OCI-LY7 (cell line): ENCODE data around the gene SPAG9. TPM values are rescaled to one million over a fixed set of nuclear protein-coding genes. Genes with fewer than 3 reads are reported as not detected.

Experiments used
- BruUV-seq: library from RNA; stranded (reverse); fragments of 400-500 nt; replicated peaks from 2 replicates; lab custom pipeline; 2021; lab: Mats Ljungman, UMichigan
- CTCF ChIA-PET: fragments of 300-600 bp; sonication (Branson Sonifier 250); formaldehyde crosslinking; loops from one replicate; lab custom pipeline; 2022; ENCODE audit warnings: antibody characterized with exemption; ENCODE audit not compliant: unreplicated experiment; lab: Charles Lee
- POLR2A ChIA-PET: fragments of 300-600 bp; sonication (Branson Sonifier 250); formaldehyde crosslinking; loops from one replicate; lab custom pipeline; 2022; ENCODE audit warnings: antibody characterized with exemption; lab: Charles Lee
- DNase-seq: peaks from one replicate; pipeline ENCODE4 v3.0.0-alpha.2; 2015; ENCODE audit warnings: low spot score
- H2AFZ ChIP-seq: fragments of 200-600 bp; sonication (generic), shearing (Covaris generic); 2 replicates; pipeline ENCODE4 v1.6.1; 2014; ENCODE audit warnings: mild to moderate bottlenecking, antibody characterized with exemption, low read length, moderate library complexity
- H3K27ac ChIP-seq: fragments of 200-600 bp; sonication (generic); 2 replicates; pipeline ENCODE4 v1.5.1; 2014; ENCODE audit warnings: mixed run types, low read depth, mild to moderate bottlenecking, moderate library complexity, low read length, inconsistent platforms; ENCODE audit not compliant: poor library complexity, severe bottlenecking
- H3K36me3 ChIP-seq: fragments of 200-600 bp; sonication (generic); 2 replicates; pipeline ENCODE4 v1.6.1; 2014; ENCODE audit warnings: mild to moderate bottlenecking, antibody characterized with exemption, low read length, moderate library complexity, mixed read lengths; ENCODE audit not compliant: insufficient read depth
- H3K4me1 ChIP-seq: fragments of 200-600 bp; sonication (generic); 2 replicates; pipeline ENCODE4 v1.5.1; 2014; ENCODE audit warnings: mild to moderate bottlenecking, low read length; ENCODE audit not compliant: insufficient read depth, poor library complexity, severe bottlenecking
- H3K4me2 ChIP-seq: fragments of 200-600 bp; sonication (generic); 2 replicates; pipeline ENCODE4 v1.6.1; 2014; ENCODE audit warnings: mild to moderate bottlenecking, low read length
- H3K4me3 ChIP-seq: fragments of 200-600 bp; sonication (generic); 2 replicates; pipeline ENCODE4 v1.5.1; 2014; ENCODE audit warnings: mild to moderate bottlenecking, low read depth, low read length; ENCODE audit not compliant: poor library complexity, severe bottlenecking
- H3K79me2 ChIP-seq: fragments of 200-600 bp; sonication (generic); 2 replicates; pipeline ENCODE4 v1.6.1; 2016; ENCODE audit warnings: low read depth, mild to moderate bottlenecking, low read length, moderate library complexity, mixed read lengths; ENCODE audit not compliant: insufficient read depth
- H3K9me2 ChIP-seq: fragments of 200-600 bp; sonication (generic); 2 replicates; pipeline ENCODE4 v1.6.1; 2016; ENCODE audit warnings: mild to moderate bottlenecking, low read length, mixed read lengths; ENCODE audit not compliant: insufficient read depth
- H3K9me3 ChIP-seq: fragments of 200-600 bp; sonication (generic); 2 replicates; pipeline ENCODE4 v1.6.1; 2014; ENCODE audit warnings: mild to moderate bottlenecking, mixed run types, low read length, mixed read lengths
- H4K20me1 ChIP-seq: fragments of 200-600 bp; sonication (generic); 2 replicates; pipeline ENCODE4 v1.6.1; 2014; ENCODE audit warnings: mild to moderate bottlenecking, antibody characterized with exemption, low read length, moderate library complexity, mixed read lengths; ENCODE audit not compliant: insufficient read depth
- CTCF ChIP-seq: fragments of 200-600 bp; sonication (generic); conservative IDR thresholded peaks from 2 replicates; pipeline ENCODE4 v1.5.1; 2014; ENCODE audit warnings: mild to moderate bottlenecking, antibody characterized with exemption, low read length, moderate library complexity, mixed read lengths
- EZH2phosphoT487 ChIP-seq: fragments of 200-600 bp; sonication (generic); IDR thresholded peaks from 2 replicates; pipeline ENCODE4 v1.6.1; 2018; ENCODE audit warnings: low read depth, borderline replicate concordance, mild to moderate bottlenecking, mixed run types, antibody characterized with exemption, low read length, moderate library complexity, mixed read lengths
- intact Hi-C: fragments of 100-400 bp; cut with micrococcal nuclease; formaldehyde crosslinking; loops from one replicate; pipeline ENCODE4 v1.10.0; 2022; ENCODE audit not compliant: unreplicated experiment
- total RNA-seq, 2 experiments: library from RNA; depleted of rRNA in 1 of 2; stranded (reverse); fragments of >200 nt in 1 of 2; shearing (Covaris generic) in 1 of 2; gene quantifications; 2 replicates each; pipeline ENCODE4 v1.2.3, GENCODE V29; 2014 to 2022

The SPAG9 gene
- total RNA-seq, 2 experiments from 2014 or later, result 75.5 to 78.9 TPM

GRCh38 chr17:50947782-50948543, 172.7 kb downstream of the SPAG9 start:
- CTCF ChIA-PET, result interaction anchor here (1.2 to 1.5 kb wide), 3 partner anchors 92 to 96 kb away, joined by 3 to 5 read pairs (median 4); no protein-coding TSS in a partner anchor
- no peaks in the 10 kb centered on the region for H3K79me2 ChIP-seq
- TF ChIP-seq EZH2phosphoT487 (no peak), CTCF (no peak)
- peaks cover 24% of the 10 kb centered on the region for H3K4me1 ChIP-seq
- no peak overlapping the region for H3K4me2 ChIP-seq
- H3K9me2 ChIP-seq, result no peaks in the 10 kb centered on the region
- intact Hi-C loops, result no loop called here
- DNase-seq, result no peak
- no peaks in the 10 kb centered on the region for H4K20me1 ChIP-seq
- no peak overlapping the region for H3K27ac ChIP-seq
- H3K9me3 ChIP-seq, result no peaks in the 10 kb centered on the region
- no TSS peak for BruUV-seq
- H2AFZ ChIP-seq, result no peak overlapping the region
- H3K36me3 ChIP-seq, result no peaks in the 10 kb centered on the region
- POLR2A ChIA-PET, result interaction anchor here (0.8 to 2.2 kb wide), 5 partner anchors 43 to 94 kb away, joined by 3 to 9 read pairs (median 3); partner anchors contain the start of gene TOB1
- no peak overlapping the region for H3K4me3 ChIP-seq

- H3K4me1 ChIP-seq, result peaks cover 24% of the 10 kb centered on the region
- ChIA-PET CTCF (interaction anchor here (1.2 kb wide), 1 partner anchor 95 kb away, joined by 4 read pairs; no protein-coding TSS in a partner anchor), POLR2A (interaction anchor here (0.9 to 1.2 kb wide), 3 partner anchors 42 to 94 kb away, joined by 3 read pairs; no protein-coding TSS in a partner anchor)
- H3K4me3 ChIP-seq, result no peak overlapping the region
- intact Hi-C loops, result no loop called here
- H2AFZ ChIP-seq, result no peak overlapping the region
- no peak for DNase-seq
- H3K36me3 ChIP-seq, result no peaks in the 10 kb centered on the region
- TF ChIP-seq CTCF (no peak), EZH2phosphoT487 (no peak)
- H4K20me1 ChIP-seq, result no peaks in the 10 kb centered on the region
- H3K9me2 ChIP-seq, result no peaks in the 10 kb centered on the region
- no TSS peak for BruUV-seq
- H3K9me3 ChIP-seq, result no peaks in the 10 kb centered on the region
- H3K79me2 ChIP-seq, result no peaks in the 10 kb centered on the region
- no peak overlapping the region for H3K27ac ChIP-seq
- H3K4me2 ChIP-seq, result no peak overlapping the region
These were observed 173.5 kb downstream of the SPAG9 start for GRCh38 chr17:50946891-50947781.
